PC-9 (cell line): ENCODE data around the gene CCDC69. TPM values are rescaled to one million over a fixed set of nuclear protein-coding genes. Genes with fewer than 3 reads are reported as not detected.

Experiments
- BruUV-seq: library from RNA; stranded (reverse); fragments of 400-500 nt; replicated peaks from 2 replicates; lab custom pipeline; 2021; lab: Mats Ljungman, UMichigan
- CTCF ChIA-PET: fragments of 300-600 bp; sonication (Branson Sonifier 250); formaldehyde crosslinking; loops from one replicate; lab custom pipeline; 2022; ENCODE audit warnings: antibody characterized with exemption; lab: Charles Lee
- POLR2A ChIA-PET: fragments of 300-600 bp; sonication (Branson Sonifier 250); formaldehyde crosslinking; loops from one replicate; lab custom pipeline; 2022; ENCODE audit warnings: antibody characterized with exemption; ENCODE audit not compliant: unreplicated experiment; lab: Charles Lee
- DNase-seq, 2 experiments: peaks; one replicate each; pipeline versions ENCODE4 v3.0.0 to v3.0.0-alpha.2; 2015 to 2022; ENCODE audit warnings: mixed read lengths in 1 of 2
- H2AFZ ChIP-seq: fragments of 200-600 bp; sonication (generic); 2 replicates; pipeline ENCODE4 v1.8.1; 2017; ENCODE audit warnings: antibody characterized with exemption
- H3F3A ChIP-seq: fragments of 200-600 bp; sonication (generic); 2 replicates; pipeline ENCODE4 v1.8.1; 2017; ENCODE audit warnings: antibody characterized with exemption, mild to moderate bottlenecking, low read depth; ENCODE audit not compliant: insufficient read depth
- H3K27ac ChIP-seq: fragments of 200-600 bp; sonication (generic); 2 replicates; pipeline ENCODE4 v1.6.1; 2016; ENCODE audit warnings: mixed run types
- H3K27me3 ChIP-seq: fragments of 200-600 bp; sonication (generic); 2 replicates; pipeline ENCODE4 v1.6.1; 2016; ENCODE audit warnings: low read depth, mixed run types; ENCODE audit not compliant: insufficient read depth
- H3K36me3 ChIP-seq: fragments of 200-600 bp; sonication (generic); 2 replicates; pipeline ENCODE4 v1.6.1; 2016; ENCODE audit warnings: low read depth, mixed run types
- H3K4me1 ChIP-seq: fragments of 200-600 bp; sonication (generic); replicated peaks from 2 replicates; pipeline ENCODE4 v1.6.1; 2016; ENCODE audit warnings: mixed run types; ENCODE audit not compliant: insufficient read depth
- H3K4me2 ChIP-seq: fragments of 200-600 bp; sonication (generic); 2 replicates; pipeline ENCODE4 v1.6.1; 2017; ENCODE audit warnings: mixed run types
- H3K4me3 ChIP-seq: fragments of 200-600 bp; sonication (generic); 2 replicates; pipeline ENCODE4 v1.6.1; 2016; ENCODE audit warnings: mixed run types
- H3K79me2 ChIP-seq: fragments of 200-600 bp; sonication (generic); 2 replicates; pipeline ENCODE4 v1.6.1; 2017; ENCODE audit warnings: low read depth, mixed run types
- H3K9me2 ChIP-seq: fragments of 200-600 bp; sonication (generic); 2 replicates; pipeline ENCODE4 v1.8.1; 2017; ENCODE audit warnings: mild to moderate bottlenecking; ENCODE audit not compliant: insufficient read depth
- H3K9me3 ChIP-seq: fragments of 200-600 bp; sonication (generic); 2 replicates; pipeline ENCODE4 v1.8.1; 2016; ENCODE audit warnings: low read depth; ENCODE audit not compliant: insufficient read depth
- H4K20me1 ChIP-seq: fragments of 200-600 bp; sonication (generic); 2 replicates; pipeline ENCODE4 v1.8.1; 2017; ENCODE audit not compliant: insufficient read depth
- CTCF ChIP-seq: fragments of 200-600 bp; sonication (generic); conservative IDR thresholded peaks from 2 replicates; pipeline ENCODE4 v1.6.1; 2017; ENCODE audit warnings: mixed run types, antibody characterized with exemption, mild to moderate bottlenecking, moderate library complexity
- EZH2 ChIP-seq: fragments of 200-600 bp; sonication (generic); IDR thresholded peaks from 2 replicates; pipeline ENCODE4 v1.8.0; 2017; ENCODE audit warnings: antibody characterized with exemption, low read depth
- intact Hi-C: fragments of 100-400 bp; cut with micrococcal nuclease; formaldehyde crosslinking; loops from one replicate; pipeline ENCODE4 v1.10.0; 2022; ENCODE audit not compliant: unreplicated experiment
- total RNA-seq: library from RNA; stranded (reverse); gene quantifications from 2 replicates; pipeline ENCODE4 v1.2.3, GENCODE V29; 2021

CCDC69 gene
- total RNA-seq, 1 experiment from 2014 or later: 0.50 TPM

DNA sequence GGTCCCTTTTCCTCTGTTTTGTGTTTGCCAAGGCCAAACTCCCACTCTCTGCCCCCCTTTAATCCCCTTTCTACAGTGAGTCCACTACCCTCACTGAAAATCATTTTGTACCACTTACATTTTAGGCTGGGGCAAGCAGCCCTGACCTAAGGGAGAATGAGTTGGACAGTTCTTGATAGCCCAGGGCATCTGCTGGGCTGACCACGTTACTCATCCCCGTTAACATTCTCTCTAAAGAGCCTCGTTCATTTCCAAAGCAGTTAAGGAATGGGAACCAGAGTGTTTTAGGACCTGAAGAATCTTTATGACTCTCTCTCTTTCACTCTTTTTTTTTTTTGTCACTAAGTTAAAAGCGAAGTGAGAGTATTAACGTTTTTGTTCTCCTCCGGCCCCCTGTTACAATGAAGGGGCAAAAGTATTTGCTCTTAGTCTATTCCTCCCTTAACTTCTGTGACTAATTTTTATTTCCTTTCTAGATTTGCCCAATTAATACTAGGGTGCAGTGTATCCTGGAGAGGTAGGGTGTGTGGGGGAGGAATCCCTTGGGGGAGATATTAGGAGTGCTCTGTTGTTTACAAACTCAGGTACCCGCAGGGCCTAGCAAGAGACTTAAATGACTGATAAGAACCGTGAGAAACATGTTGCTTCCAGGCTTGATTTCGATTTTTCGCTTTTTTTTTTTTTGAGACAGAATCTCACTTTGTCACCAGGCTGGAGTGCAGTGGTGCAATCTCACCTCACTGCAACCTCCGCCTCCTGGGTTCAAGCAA is 43.8 kb upstream of the CCDC69 start:
- DNase-seq: peak in 1 of 2 experiments; percentile 10
- Histone ChIP-seq H2AFZ (no peak overlapping the region), H3K27ac (no peak overlapping the region), H3K36me3 (no peaks in the 10 kb centered on the region), H3K4me3 (no peak overlapping the region), H3K9me3 (no peaks in the 10 kb centered on the region), H3K4me2 (no peak overlapping the region), H3F3A (peaks cover 12% of the 10 kb centered on the region; the same call in 1 of the 2 replicates), H3K79me2 (no peaks in the 10 kb centered on the region), H3K27me3 (no peaks in the 10 kb centered on the region), H3K9me2 (no peaks in the 10 kb centered on the region), H4K20me1 (no peaks in the 10 kb centered on the region), H3K4me1 (peaks cover 20% of the 10 kb centered on the region)
- TF ChIP-seq EZH2 (no peak), CTCF (no peak)
- ChIA-PET CTCF (interaction anchor here (0.7 kb wide), 1 partner anchor 15 kb away, joined by 5 read pairs; the partner anchor contains the start of gene GM2A), POLR2A (no interaction called here)
- no TSS peak for BruUV-seq
- intact Hi-C loops: no loop called here

GRCh38 chr5:151264113-151264512 is 40.2 kb upstream of the CCDC69 start:
- no peaks in the 10 kb centered on the region for H3K79me2 ChIP-seq
- no peaks in the 10 kb centered on the region for H3K27me3 ChIP-seq
- no peaks in the 10 kb centered on the region for H4K20me1 ChIP-seq
- TF ChIP-seq CTCF: no peak
- no peak for TF ChIP-seq EZH2
- H3K9me3 ChIP-seq: no peaks in the 10 kb centered on the region
- H2AFZ ChIP-seq: no peak overlapping the region
- H3K4me2 ChIP-seq: peak overlapping the region; percentile 30
- no peaks in the 10 kb centered on the region for H3K36me3 ChIP-seq
- H3K4me1 ChIP-seq: peaks cover 20% of the 10 kb centered on the region
- peaks cover 12% of the 10 kb centered on the region; the same call in 1 of the 2 replicates for H3F3A ChIP-seq
- POLR2A ChIA-PET: no interaction called here
- CTCF ChIA-PET: interaction anchor here (0.7 kb wide), 1 partner anchor 11 kb away, joined by 3 read pairs; the partner anchor contains the start of gene GM2A
- no TSS peak for BruUV-seq
- H3K4me3 ChIP-seq: no peak overlapping the region
- no peaks in the 10 kb centered on the region for H3K9me2 ChIP-seq
- H3K27ac ChIP-seq: peak overlapping the region; percentile 57
- intact Hi-C loops: no loop called here
- DNase-seq: peak; percentile 28 to 90

DNA sequence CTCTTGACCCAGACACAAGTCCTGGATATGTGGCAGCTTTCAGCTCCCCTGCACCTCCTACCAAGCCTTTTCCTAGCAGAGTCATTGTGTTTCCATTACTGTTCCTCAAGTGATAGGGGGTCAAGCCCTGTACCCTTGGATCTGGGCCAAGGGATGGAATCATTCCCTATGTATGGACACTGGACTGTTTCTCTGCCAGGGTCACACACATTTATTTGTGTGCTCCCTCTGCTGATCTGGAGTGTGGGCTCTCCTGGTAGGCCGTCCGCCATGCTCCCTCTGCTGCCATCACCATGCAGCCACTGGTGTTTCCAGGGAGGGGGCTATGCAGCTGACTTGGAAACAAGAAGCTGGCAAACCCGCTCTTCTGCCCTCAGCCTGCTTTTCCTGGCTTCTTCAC is 38.6 kb upstream of the CCDC69 start:
- no TSS peak for BruUV-seq
- ChIA-PET POLR2A (no interaction called here), CTCF (no interaction called here)
- intact Hi-C loops: no loop called here
- H3K4me2 ChIP-seq: no peak overlapping the region
- H3F3A ChIP-seq: peaks cover 21% of the 10 kb centered on the region; the same call in 1 of the 2 replicates
- peaks cover 31% of the 10 kb centered on the region for H3K4me1 ChIP-seq
- no peaks in the 10 kb centered on the region for H3K79me2 ChIP-seq
- H3K27me3 ChIP-seq: no peaks in the 10 kb centered on the region
- no peaks in the 10 kb centered on the region for H3K36me3 ChIP-seq
- H3K9me3 ChIP-seq: no peaks in the 10 kb centered on the region
- H3K9me2 ChIP-seq: no peaks in the 10 kb centered on the region
- H2AFZ ChIP-seq: no peak overlapping the region
- H3K27ac ChIP-seq: no peak overlapping the region
- H3K4me3 ChIP-seq: no peak overlapping the region
- DNase-seq: no peak
- no peaks in the 10 kb centered on the region for H4K20me1 ChIP-seq
- no peak for TF ChIP-seq EZH2
- no peak for TF ChIP-seq CTCF
